Keratinocyte (primary cell): ENCODE results near the gene HNF1B. TPM values are rescaled to one million over a fixed set of nuclear protein-coding genes. Genes with fewer than 3 reads are reported as not detected.

Experiments
- DNase-seq: peaks from one replicate; pipeline ENCODE4 v3.0.0-alpha.2; 2011; ENCODE audit warnings: low read depth, missing footprints, low spot score
- FAIRE-seq: peaks from 2 replicates; lab custom pipeline; 2011; peaks lifted over from hg19 to GRCh38; lab: Jason Lieb, UNC
- H2AFZ ChIP-seq: 2 replicates; pipeline ENCODE4 v1.6.0; 2012; ENCODE audit warnings: low read length, control low read depth, inconsistent platforms; ENCODE audit not compliant: control insufficient read depth
- H3K27ac ChIP-seq: 2 replicates; pipeline ENCODE4 v1.5.1; 2011; ENCODE audit warnings: low read length; ENCODE audit not compliant: control insufficient read depth, insufficient read depth
- H3K27me3 ChIP-seq: 3 replicates; pipeline ENCODE4 v1.6.0; 2011; ENCODE audit warnings: low read length; ENCODE audit not compliant: control insufficient read depth, insufficient read depth; ENCODE audit errors: extremely low read depth
- H3K36me3 ChIP-seq, 2 experiments: 2 replicates in 1 of 2; 3 replicates in 1 of 2; pipeline ENCODE4 v1.5.1; 2011; ENCODE audit warnings: low read length in 2 of 2, mild to moderate bottlenecking in 1 of 2; ENCODE audit not compliant: control insufficient read depth in 2 of 2, insufficient read depth in 2 of 2; ENCODE audit errors: extremely low read depth in 1 of 2
- H3K4me1 ChIP-seq: 3 replicates; pipeline ENCODE4 v1.5.1; 2011; ENCODE audit warnings: low read length; ENCODE audit not compliant: control insufficient read depth, insufficient read depth; ENCODE audit errors: extremely low read depth
- H3K4me2 ChIP-seq: 3 replicates; pipeline ENCODE4 v1.6.0; 2011; ENCODE audit warnings: low read depth, low read length; ENCODE audit not compliant: control insufficient read depth, insufficient read depth; ENCODE audit errors: extremely low read depth
- H3K4me3 ChIP-seq, 3 experiments: fragments of 200-600 bp in 1 of 3; sonication (generic) in 1 of 3; 2 replicates in 2 of 3; 3 replicates in 1 of 3; pipeline ENCODE4 v1.5.1; 2011 to 2016; ENCODE audit warnings: low read length in 3 of 3, mild to moderate bottlenecking in 3 of 3, control low read depth in 2 of 3, inconsistent platforms in 1 of 3, low read depth in 1 of 3, mixed read lengths in 1 of 3, mixed run types in 1 of 3, moderate library complexity in 1 of 3; ENCODE audit not compliant: control insufficient read depth in 2 of 3, insufficient read depth in 2 of 3; ENCODE audit errors: extremely low read depth in 1 of 3
- H3K79me2 ChIP-seq: 2 replicates; pipeline ENCODE4 v1.6.0; 2012; ENCODE audit warnings: low read length; ENCODE audit not compliant: control insufficient read depth, insufficient read depth
- H3K9ac ChIP-seq: 3 replicates; pipeline ENCODE4 v1.6.0; 2011; ENCODE audit warnings: low read length; ENCODE audit not compliant: control insufficient read depth, insufficient read depth; ENCODE audit errors: extremely low read depth
- H3K9me1 ChIP-seq: 3 replicates; pipeline ENCODE4 v1.6.0; 2011; ENCODE audit warnings: low read length; ENCODE audit not compliant: control insufficient read depth, insufficient read depth; ENCODE audit errors: extremely low read depth
- H3K9me3 ChIP-seq: 2 replicates; pipeline ENCODE4 v1.5.1; 2012; ENCODE audit warnings: low read depth, low read length; ENCODE audit not compliant: control insufficient read depth
- H4K20me1 ChIP-seq: 3 replicates; pipeline ENCODE4 v1.6.0; 2011; ENCODE audit warnings: low read length; ENCODE audit not compliant: control insufficient read depth, insufficient read depth; ENCODE audit errors: extremely low read depth
- CTCF ChIP-seq, 3 experiments: IDR thresholded peaks in 1 of 3; conservative IDR thresholded peaks in 1 of 3; optimal IDR thresholded peaks in 1 of 3; 2 replicates in 2 of 3; 3 replicates in 1 of 3; pipeline versions ENCODE3 to v1.5.1; 2011; ENCODE audit warnings: low read length in 3 of 3, mild to moderate bottlenecking in 3 of 3, moderate library complexity in 2 of 3, control low read depth in 1 of 3, inconsistent platforms in 1 of 3; ENCODE audit not compliant: insufficient read depth in 2 of 3; ENCODE audit errors: extremely low read depth in 1 of 3
- EZH2 ChIP-seq: IDR thresholded peaks from one replicate; pipeline ENCODE4 v1.6.1; 2012; ENCODE audit warnings: inconsistent platforms, mild to moderate bottlenecking, low read length, moderate library complexity
- dilution Hi-C: fragments of 300-500 bp; cut with MboI; formaldehyde crosslinking; loops from one replicate; pipeline ENCODE4 v1.7.0; 2020; ENCODE audit warnings: low sequenced_read_pairs; ENCODE audit not compliant: extremely low pct_ligation_motif_present
- polyA plus RNA-seq, 5 experiments: library from polyadenylated mRNA; depleted of rRNA in 3 of 5; stranded (reverse) in 3 of 5; stranded (forward) in 1 of 5; unstranded in 1 of 5; fragments of >200 nt; gene quantifications; 1 replicate in 1 of 5; 2 replicates in 3 of 5; 3 replicates in 1 of 5; pipeline versions ENCODE4 v1.2.1 to v1.2.3, GENCODE V29; 2011 to 2012; ENCODE audit warnings: missing spikeins in 2 of 5, low read depth in 1 of 5, low replicate concordance in 1 of 5

HNF1B gene
- polyA plus RNA-seq, 1 donor (not counting 4 experiments of a cell fraction or from before 2014, with no cell fraction given) = not detected

GRCh38 chr17:37710344-37710886 is 34.4 kb downstream of the HNF1B start:
- no peaks in the 10 kb centered on the region for H3K79me2 ChIP-seq
- no peak overlapping the region for H3K4me2 ChIP-seq
- TF ChIP-seq CTCF (optimal IDR thresholded peaks at IDR 0.05 in 1 of 3, IDR thresholded peaks at IDR 0.05 in 1 of 3, conservative IDR thresholded peaks at IDR 0.05 in 1 of 3; ENCODE audit: extremely low read depth in 1 of 3, insufficient read depth in 2 of 3, low read length in 3 of 3) (no peak), EZH2 (no peak)
- FAIRE-seq = no peak
- no peaks in the 10 kb centered on the region for H3K4me1 ChIP-seq
- no peak overlapping the region for H3K4me3 ChIP-seq
- H3K9me1 ChIP-seq = no peaks in the 10 kb centered on the region
- no peaks in the 10 kb centered on the region for H3K36me3 ChIP-seq
- H3K27me3 ChIP-seq = peaks cover 15% of the 10 kb centered on the region
- H3K9me3 ChIP-seq = no peaks in the 10 kb centered on the region
- no peak overlapping the region for H3K9ac ChIP-seq
- H2AFZ ChIP-seq = no peak overlapping the region
- no peak overlapping the region for H3K27ac ChIP-seq
- dilution Hi-C loops = loop anchor here (10.0 kb wide), 1 partner anchor 134 kb away; no protein-coding TSS in a partner anchor
- H4K20me1 ChIP-seq = no peaks in the 10 kb centered on the region
- DNase-seq = no peak

GRCh38 chr17:37708616-37709212 is 36.1 kb downstream of the HNF1B start:
- Histone ChIP-seq H2AFZ (no peak overlapping the region), H3K27me3 (peaks cover 10% of the 10 kb centered on the region), H3K4me2 (no peak overlapping the region), H4K20me1 (no peaks in the 10 kb centered on the region), H3K4me3 (no peak overlapping the region), H3K27ac (no peak overlapping the region), H3K9ac (no peak overlapping the region), H3K9me1 (no peaks in the 10 kb centered on the region), H3K79me2 (no peaks in the 10 kb centered on the region), H3K9me3 (no peaks in the 10 kb centered on the region), H3K4me1 (no peaks in the 10 kb centered on the region), H3K36me3 (no peaks in the 10 kb centered on the region)
- FAIRE-seq = no peak
- dilution Hi-C loops = no loop called here
- DNase-seq = no peak
- TF ChIP-seq EZH2 = no peak
- no peak for TF ChIP-seq CTCF (optimal IDR thresholded peaks at IDR 0.05 in 1 of 3, IDR thresholded peaks at IDR 0.05 in 1 of 3, conservative IDR thresholded peaks at IDR 0.05 in 1 of 3; ENCODE audit: extremely low read depth in 1 of 3, insufficient read depth in 2 of 3, low read length in 3 of 3)
